IMR-90 (cell line): Measurements from ENCODE around the gene CSAG1. TPM values are rescaled to one million over a fixed set of nuclear protein-coding genes. Genes with fewer than 3 reads are reported as not detected.
"Not testable (repeated sequence)": the region's sequence is repeated elsewhere in the genome, so short reads cannot be mapped to it uniquely, and the experiment has no call there.

Experiments used
- ATAC-seq: fragments of 200-7000 bp; cut with Tn5 transposase; 2 replicates; pipeline ENCODE4 v1.9.1; 2020; ENCODE audit warnings: low read depth, mild to moderate bottlenecking, moderate library complexity
- BruUV-seq: library from RNA; stranded (reverse); fragments of 400-500 nt; replicated peaks from 2 replicates; lab custom pipeline; 2021; lab: Mats Ljungman, UMichigan
- CTCF ChIA-PET: fragments of 300-600 bp; formaldehyde crosslinking; extraction: SDS; loops from one replicate; lab custom pipeline; 2021; ENCODE audit warnings: antibody characterized with exemption; lab: Yijun Ruan, JAX
- POLR2A ChIA-PET: fragments of 300-600 bp; sonication (Branson Sonifier 250); formaldehyde crosslinking; loops from one replicate; lab custom pipeline; 2022; ENCODE audit warnings: antibody characterized with exemption; ENCODE audit not compliant: unreplicated experiment; lab: Charles Lee
- DNase-seq: peaks from one replicate; pipeline ENCODE4 v3.0.0; 2013
- H2AFZ ChIP-seq: replicated peaks from 2 replicates; pipeline ENCODE3; 2013; ENCODE audit warnings: low read length, mild to moderate bottlenecking; ENCODE audit not compliant: poor library complexity
- H2AK5ac ChIP-seq: 2 replicates; pipeline ENCODE4 v1.6.1; 2013; ENCODE audit warnings: low read depth, low read length, inconsistent platforms
- H2AK9ac ChIP-seq: replicated peaks from 2 replicates; pipeline ENCODE3; 2013; ENCODE audit warnings: mild to moderate bottlenecking, low read depth, low read length, moderate library complexity; ENCODE audit not compliant: poor library complexity
- H2BK120ac ChIP-seq: 2 replicates; pipeline ENCODE4 v1.6.1; 2013; ENCODE audit warnings: low read depth, low read length, inconsistent platforms
- H2BK15ac ChIP-seq: 3 replicates; pipeline ENCODE4 v1.6.1; 2013; ENCODE audit warnings: low read depth, low read length, inconsistent platforms
- H2BK20ac ChIP-seq: 2 replicates; pipeline ENCODE4 v1.6.1; 2013; ENCODE audit warnings: low read depth, mild to moderate bottlenecking, inconsistent platforms, low read length, moderate library complexity
- H2BK5ac ChIP-seq: 2 replicates; pipeline ENCODE4 v1.6.1; 2013; ENCODE audit warnings: mild to moderate bottlenecking, low read depth, low read length, inconsistent platforms; ENCODE audit not compliant: poor library complexity, severe bottlenecking
- H3K14ac ChIP-seq: replicated peaks from 2 replicates; pipeline ENCODE4 v1.6.1; 2013; ENCODE audit warnings: low read depth, low read length, inconsistent platforms
- H3K18ac ChIP-seq: 2 replicates; pipeline ENCODE4 v1.6.1; 2013; ENCODE audit warnings: low read depth, low read length, control low read depth
- H3K23ac ChIP-seq: 2 replicates; pipeline ENCODE4 v1.6.1; 2013; ENCODE audit warnings: low read depth, low read length, inconsistent platforms
- H3K27ac ChIP-seq: 2 replicates; pipeline ENCODE4 v1.5.1; 2013; ENCODE audit warnings: mild to moderate bottlenecking, control low read depth, low read length; ENCODE audit not compliant: insufficient read depth
- H3K27me3 ChIP-seq: 2 replicates; pipeline ENCODE4 v1.6.1; 2013; ENCODE audit warnings: low read length; ENCODE audit not compliant: control insufficient read depth, insufficient read depth
- H3K36me3 ChIP-seq: 2 replicates; pipeline ENCODE4 v1.6.1; 2013; ENCODE audit warnings: low read length, mixed read lengths; ENCODE audit not compliant: control insufficient read depth, insufficient read depth
- H3K4ac ChIP-seq: 2 replicates; pipeline ENCODE4 v1.6.1; 2013; ENCODE audit warnings: low read depth, low read length, inconsistent platforms
- H3K4me1 ChIP-seq: 2 replicates; pipeline ENCODE4 v1.6.1; 2013; ENCODE audit warnings: low read length, mixed read lengths; ENCODE audit not compliant: control insufficient read depth, insufficient read depth
- H3K4me2 ChIP-seq: 2 replicates; pipeline ENCODE4 v1.6.1; 2013; ENCODE audit warnings: low read depth, mild to moderate bottlenecking, control low read depth, low read length, moderate library complexity
- H3K4me3 ChIP-seq: 2 replicates; pipeline ENCODE4 v1.5.1; 2013; ENCODE audit warnings: low read depth, mild to moderate bottlenecking, control low read depth, low read length, moderate library complexity; ENCODE audit not compliant: insufficient read depth
- H3K56ac ChIP-seq: 2 replicates; pipeline ENCODE4 v1.6.1; 2013; ENCODE audit warnings: low read length, inconsistent platforms; ENCODE audit not compliant: insufficient read depth; ENCODE audit errors: extremely low read depth
- H3K79me1 ChIP-seq, 2 experiments: 2 replicates each; pipeline ENCODE4 v1.6.1; 2013; ENCODE audit warnings: low read length in 2 of 2, inconsistent platforms in 1 of 2, low read depth in 1 of 2
- H3K9ac ChIP-seq: 2 replicates; pipeline ENCODE4 v1.6.1; 2013; ENCODE audit warnings: low read depth, low read length, control low read depth
- H3K9me1 ChIP-seq: 2 replicates; pipeline ENCODE4 v1.6.1; 2013; ENCODE audit warnings: low read length, inconsistent platforms; ENCODE audit not compliant: insufficient read depth
- H3K9me3 ChIP-seq: 2 replicates; pipeline ENCODE4 v1.6.1; 2013; ENCODE audit warnings: low read length; ENCODE audit not compliant: control insufficient read depth, insufficient read depth
- H4K20me1 ChIP-seq: 2 replicates; pipeline ENCODE4 v1.6.1; 2013; ENCODE audit warnings: low read length, inconsistent platforms; ENCODE audit not compliant: insufficient read depth
- H4K5ac ChIP-seq: 2 replicates; pipeline ENCODE4 v1.6.1; 2013; ENCODE audit warnings: mild to moderate bottlenecking, low read depth, low read length, control low read depth
- H4K8ac ChIP-seq, 2 experiments: 2 replicates each; pipeline ENCODE4 v1.6.1; 2013; ENCODE audit warnings: low read depth in 2 of 2, low read length in 2 of 2, control low read depth in 1 of 2, inconsistent platforms in 1 of 2
- H4K91ac ChIP-seq: 2 replicates; pipeline ENCODE4 v1.6.1; 2013; ENCODE audit warnings: low read depth, low read length, inconsistent platforms; ENCODE audit not compliant: insufficient read depth
- WGBS, 2 experiments: methylation state at CpG; one replicate each; pipeline versions ENCODE4 v1.1.5 to v1.1.7; 2013; ENCODE audit warnings: missing lambda C conversion rate in 2 of 2; ENCODE audit not compliant: insufficient read length in 1 of 2; ENCODE audit errors: extremely low coverage in 2 of 2; 5-methylcytosine and 5-hydroxymethylcytosine counted together
- dilution Hi-C: fragments of 300-500 bp; cut with HindIII; formaldehyde crosslinking; loops from one replicate; pipeline ENCODE4 v1.14.3; 2018; ENCODE audit warnings: low sequenced_read_pairs; ENCODE audit not compliant: unreplicated experiment
- in situ Hi-C: fragments of 300-500 bp; cut with MboI; formaldehyde crosslinking; loops from 3 replicates; pipeline ENCODE4 v1.14.3; 2019; ENCODE audit warnings: low sequenced_read_pairs, inconsistent platforms, mixed read lengths
- intact Hi-C: fragments of 100-400 bp; cut with micrococcal nuclease; formaldehyde crosslinking; loops from 2 replicates; pipeline ENCODE4 v1.10.0; 2022
- polyA plus RNA-seq, 3 experiments: library from polyadenylated mRNA; depleted of rRNA; stranded (reverse); fragments of >200 nt; gene quantifications; 2 replicates each; pipeline ENCODE4 v1.2.3, GENCODE V29; 2012; ENCODE audit warnings: low replicate concordance in 1 of 3
- total RNA-seq: library from RNA; depleted of rRNA; stranded (reverse); fragments of >200 nt; gene quantifications from 2 replicates; pipeline ENCODE4 v1.2.3, GENCODE V29; 2012

CSAG1 gene
- total and polyA plus RNA-seq, 2 of the 4 experiments (the other 2 are of a cell fraction): not detected

- H3K9ac ChIP-seq, H3K18ac ChIP-seq, H3K4me3 ChIP-seq, H3K9me3 ChIP-seq, DNase-seq, H2AK5ac ChIP-seq, POLR2A ChIA-PET, H3K4me1 ChIP-seq, H4K8ac ChIP-seq, H2AK9ac ChIP-seq, H2BK5ac ChIP-seq, H3K9me1 ChIP-seq, ATAC-seq, H2BK20ac ChIP-seq, H3K56ac ChIP-seq, H3K79me1 ChIP-seq, H3K23ac ChIP-seq, H3K4ac ChIP-seq, H4K91ac ChIP-seq, H3K4me2 ChIP-seq, CTCF ChIA-PET, H3K27me3 ChIP-seq, H4K20me1 ChIP-seq, H3K14ac ChIP-seq, H3K27ac ChIP-seq, BruUV-seq, H2BK120ac ChIP-seq, intact Hi-C loops, H4K5ac ChIP-seq, H2BK15ac ChIP-seq, in situ Hi-C loops, H3K36me3 ChIP-seq, dilution Hi-C loops, H2AFZ ChIP-seq: not testable (repeated sequence)
- WGBS, 2 experiments: no CpG with 5 or more reads among the region's 5 CpGs
These were observed 20.3 kb downstream of the CSAG1 start for GRCh38 chrX:152713195-152713594.

- H4K20me1 ChIP-seq, H3K27me3 ChIP-seq, H3K18ac ChIP-seq, ATAC-seq, H4K5ac ChIP-seq, H3K9ac ChIP-seq, H2BK5ac ChIP-seq, CTCF ChIA-PET, H3K4ac ChIP-seq, H3K23ac ChIP-seq, H2BK20ac ChIP-seq, H2BK15ac ChIP-seq, H2BK120ac ChIP-seq, DNase-seq, H3K9me3 ChIP-seq, H2AK9ac ChIP-seq, H3K27ac ChIP-seq, H4K8ac ChIP-seq, H3K56ac ChIP-seq, H3K4me3 ChIP-seq, H4K91ac ChIP-seq, H3K14ac ChIP-seq, H2AFZ ChIP-seq, intact Hi-C loops, H3K4me2 ChIP-seq, H3K36me3 ChIP-seq, POLR2A ChIA-PET, dilution Hi-C loops, H3K9me1 ChIP-seq, H3K79me1 ChIP-seq, H2AK5ac ChIP-seq, in situ Hi-C loops, BruUV-seq, H3K4me1 ChIP-seq: not testable (repeated sequence)
- WGBS, 2 experiments: no CpG with 5 or more reads among the region's 2 CpGs
These were observed 24.3 kb downstream of the CSAG1 start, which contains the start of gene CSAG2 for GRCh38 chrX:152709173-152709572. TSS of gene CSAG2 (minus strand) at chrX:152709273. CDS start at chrX:152709112, 161 bp downstream.
